ENCODE data around the gene XRN1.
"Not testable (repeated sequence)": the region's sequence is repeated elsewhere in the genome, so short reads cannot be mapped to it uniquely, and the experiment has no call there.

Gene XRN1

DNA sequence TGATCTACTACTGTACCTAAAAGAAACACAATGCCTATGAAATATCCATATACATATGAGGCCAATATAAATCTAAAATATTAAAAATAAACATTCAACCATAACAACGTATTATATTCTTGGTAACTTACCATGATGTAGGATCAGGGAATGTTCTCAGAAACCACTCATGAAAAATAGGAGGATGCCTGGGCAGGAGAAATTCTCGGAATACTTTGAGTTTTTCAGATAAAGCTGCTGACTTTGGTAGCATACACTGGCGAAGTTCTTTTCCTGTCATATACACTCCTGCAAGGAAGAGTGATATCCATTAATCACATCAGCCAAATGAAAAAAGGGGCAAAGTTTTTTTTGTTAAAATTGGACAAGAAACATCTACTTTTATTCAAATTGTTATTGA lies 11.3 kb upstream of the XRN1 start:
- Histone ChIP-seq H3K27me3 (replicated peaks; ENCODE audit: control insufficient read depth, insufficient read depth, low read length) (no peaks in the 10 kb centered on the region), H3K36me3 (ENCODE audit: control insufficient read depth, insufficient read depth, low read length, severe bottlenecking) (peaks cover 42% of the 10 kb centered on the region)
- DNase-seq (ENCODE audit: low read depth), result no peak

DNA sequence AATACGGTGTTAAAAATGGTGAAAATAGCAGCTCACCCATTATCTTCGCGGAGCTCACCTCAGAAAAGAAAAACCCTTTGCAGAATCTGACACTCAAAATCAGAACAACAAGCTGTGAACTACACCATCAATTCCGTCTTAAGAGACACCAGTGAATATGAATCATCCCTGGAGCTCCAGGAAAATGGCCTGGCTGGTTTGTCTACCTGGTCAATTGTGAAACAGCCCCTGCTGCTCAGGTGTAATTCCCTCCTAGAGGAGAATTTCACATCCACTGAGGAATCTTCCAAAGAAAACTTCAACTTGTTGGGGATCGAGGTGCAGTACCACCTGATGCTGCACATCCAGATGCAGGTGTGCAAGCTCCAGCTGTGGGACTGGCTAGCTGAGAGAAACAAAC lies 3.0 kb upstream of the XRN1 start:
- Histone ChIP-seq H3K4me1 (ENCODE audit: control insufficient read depth, insufficient read depth, low read length) (peaks cover 18% of the 10 kb centered on the region), H3K27me3 (replicated peaks; ENCODE audit: control insufficient read depth, insufficient read depth, low read length) (no peaks in the 10 kb centered on the region), H3K36me3 (ENCODE audit: control insufficient read depth, insufficient read depth, low read length, severe bottlenecking) (peaks cover 49% of the 10 kb centered on the region), H3K9me3 (ENCODE audit: control insufficient read depth, low read length) (no peaks in the 10 kb centered on the region), H3K9ac (ENCODE audit: low read length) (no peak overlapping the region), H3K4me3 (ENCODE audit: low read length) (no peak overlapping the region)
- DNase-seq (ENCODE audit: low read depth), result no peak

More for the DNA sequence above, 11.3 kb upstream of the XRN1 start:
- no peaks in the 10 kb centered on the region for H3K9me3 ChIP-seq (ENCODE audit: control insufficient read depth, low read length)
- peaks cover 16% of the 10 kb centered on the region for H3K4me1 ChIP-seq (ENCODE audit: control insufficient read depth, insufficient read depth, low read length)
- H3K9ac ChIP-seq (ENCODE audit: low read length), result no peak overlapping the region
- no peak overlapping the region for H3K4me3 ChIP-seq (ENCODE audit: low read length)

DNA sequence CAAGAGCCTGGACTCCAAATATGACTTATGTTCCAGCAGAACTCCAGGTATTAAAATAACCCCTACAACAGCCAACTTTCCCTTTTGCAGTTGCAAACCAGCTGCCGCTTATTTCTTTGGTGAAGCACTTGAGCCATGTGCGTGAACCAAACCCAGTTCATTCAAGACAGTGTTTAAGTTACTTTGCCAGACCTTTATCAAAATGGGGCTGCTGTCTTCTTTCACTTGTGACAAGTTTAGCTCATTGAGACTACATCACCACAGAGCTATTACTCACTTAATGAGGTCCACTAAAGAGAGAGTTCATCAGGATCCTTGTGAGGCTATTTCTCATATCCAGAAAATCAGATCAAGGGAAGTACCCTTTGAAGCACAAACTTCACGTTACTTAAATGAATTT lies 2.4 kb upstream of the XRN1 start:
- no peak for DNase-seq (ENCODE audit: low read depth)
- H3K9me3 ChIP-seq (ENCODE audit: control insufficient read depth, low read length), result no peaks in the 10 kb centered on the region
- H3K36me3 ChIP-seq (ENCODE audit: control insufficient read depth, insufficient read depth, low read length, severe bottlenecking), result peaks cover 49% of the 10 kb centered on the region
- no peaks in the 10 kb centered on the region for H3K27me3 ChIP-seq (replicated peaks; ENCODE audit: control insufficient read depth, insufficient read depth, low read length)
- no peak overlapping the region for H3K9ac ChIP-seq (ENCODE audit: low read length)
- peaks cover 24% of the 10 kb centered on the region for H3K4me1 ChIP-seq (ENCODE audit: control insufficient read depth, insufficient read depth, low read length)
- no peak overlapping the region for H3K4me3 ChIP-seq (ENCODE audit: low read length)

DNA sequence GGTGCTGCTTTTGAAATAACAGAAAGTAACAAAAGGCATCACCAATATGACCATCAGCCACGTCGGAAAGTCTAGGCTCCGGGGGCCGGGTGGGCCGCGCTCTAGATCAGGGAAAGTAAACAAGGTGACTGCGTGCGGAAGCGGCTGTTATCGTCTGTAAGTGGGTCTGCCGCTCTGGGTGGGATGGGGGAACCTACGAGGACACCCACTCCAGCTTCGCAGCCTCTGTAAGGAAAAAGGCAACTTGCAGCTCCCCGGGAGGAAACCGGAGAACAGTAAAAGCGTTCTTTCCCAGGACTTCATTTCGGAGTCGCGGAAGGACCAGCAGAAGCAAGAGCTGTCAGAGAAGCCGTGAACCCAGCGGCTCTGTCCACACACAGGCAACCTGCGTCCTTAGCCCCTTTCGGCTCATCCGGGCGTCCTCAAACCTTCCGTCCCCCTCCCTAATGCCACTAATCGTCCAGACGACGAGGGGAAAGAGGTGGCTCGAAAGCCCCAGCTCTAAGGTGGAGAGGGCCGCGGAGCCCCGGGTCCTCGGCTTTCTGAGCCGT lies 461 bp downstream of the XRN1 start:
- peak overlapping the region; percentile 100 for H3K9ac ChIP-seq (ENCODE audit: low read length)
- peak overlapping the region; percentile 100 for H3K4me3 ChIP-seq (ENCODE audit: low read length)
- H3K36me3 ChIP-seq (ENCODE audit: control insufficient read depth, insufficient read depth, low read length, severe bottlenecking), result peaks cover 35% of the 10 kb centered on the region
- peak; percentile 70 for DNase-seq (ENCODE audit: low read depth)
- H3K4me1 ChIP-seq (ENCODE audit: control insufficient read depth, insufficient read depth, low read length), result peaks cover 24% of the 10 kb centered on the region
- no peaks in the 10 kb centered on the region for H3K9me3 ChIP-seq (ENCODE audit: control insufficient read depth, low read length)
- H3K27me3 ChIP-seq (replicated peaks; ENCODE audit: control insufficient read depth, insufficient read depth, low read length), result no peaks in the 10 kb centered on the region

DNA sequence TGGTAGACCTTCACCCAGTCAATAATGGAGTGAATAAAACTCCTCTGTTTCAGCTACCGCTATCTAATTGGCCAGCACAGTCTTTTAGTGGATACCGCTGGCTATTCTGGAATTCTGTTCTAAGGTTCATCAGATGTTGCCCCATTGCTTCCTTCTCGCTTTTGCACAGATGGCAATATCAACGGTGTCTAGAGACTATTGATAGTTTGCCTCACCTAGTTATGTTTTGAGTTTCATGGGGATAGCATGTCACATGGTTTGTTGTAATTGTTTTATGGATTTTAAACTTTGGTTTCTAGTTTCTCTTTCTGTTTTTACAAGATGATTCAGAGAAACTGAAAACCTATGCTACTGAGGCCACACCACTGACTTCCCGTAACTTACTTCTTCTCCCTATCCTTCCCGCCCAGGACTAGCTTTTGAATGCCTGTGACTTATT lies 2.0 kb downstream of the XRN1 start:
- Histone ChIP-seq H3K9me3 (ENCODE audit: control insufficient read depth, low read length) (no peaks in the 10 kb centered on the region), H3K4me3 (ENCODE audit: low read length) (peak overlapping the region; percentile 100), H3K9ac (ENCODE audit: low read length) (peak overlapping the region; percentile 100), H3K36me3 (ENCODE audit: control insufficient read depth, insufficient read depth, low read length, severe bottlenecking) (peaks cover 19% of the 10 kb centered on the region), H3K27me3 (replicated peaks; ENCODE audit: control insufficient read depth, insufficient read depth, low read length) (no peaks in the 10 kb centered on the region), H3K4me1 (ENCODE audit: control insufficient read depth, insufficient read depth, low read length) (peaks cover 30% of the 10 kb centered on the region)
- DNase-seq (ENCODE audit: low read depth), result peak; percentile 63

DNA sequence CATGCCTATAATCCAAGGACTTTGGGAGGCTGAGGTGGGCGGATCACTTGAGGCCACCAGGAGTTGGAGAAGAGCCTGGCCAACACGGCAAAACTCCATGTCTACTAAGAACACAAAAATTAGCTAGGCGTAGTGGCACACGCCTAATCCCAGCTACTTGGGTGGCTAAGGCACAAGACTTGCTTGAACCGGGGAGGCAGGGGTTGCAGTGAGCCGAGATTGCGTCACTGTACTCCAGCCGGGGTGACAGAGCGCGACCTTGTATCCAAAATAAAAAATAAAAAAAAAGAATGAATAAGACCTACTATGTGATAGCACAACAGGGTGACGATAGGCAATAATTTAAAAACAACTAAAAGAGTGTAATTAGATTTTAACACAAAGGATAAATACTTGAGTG lies 3.5 kb downstream of the XRN1 start:
- H3K9me3 ChIP-seq (ENCODE audit: control insufficient read depth, low read length), result no peaks in the 10 kb centered on the region
- DNase-seq (ENCODE audit: low read depth), result no peak
- peaks cover 4% of the 10 kb centered on the region for H3K36me3 ChIP-seq (ENCODE audit: control insufficient read depth, insufficient read depth, low read length, severe bottlenecking)
- H3K4me1 ChIP-seq (ENCODE audit: control insufficient read depth, insufficient read depth, low read length), result peaks cover 30% of the 10 kb centered on the region
- no peak overlapping the region for H3K4me3 ChIP-seq (ENCODE audit: low read length)
- no peaks in the 10 kb centered on the region for H3K27me3 ChIP-seq (replicated peaks; ENCODE audit: control insufficient read depth, insufficient read depth, low read length)
- H3K9ac ChIP-seq (ENCODE audit: low read length), result no peak overlapping the region

DNA sequence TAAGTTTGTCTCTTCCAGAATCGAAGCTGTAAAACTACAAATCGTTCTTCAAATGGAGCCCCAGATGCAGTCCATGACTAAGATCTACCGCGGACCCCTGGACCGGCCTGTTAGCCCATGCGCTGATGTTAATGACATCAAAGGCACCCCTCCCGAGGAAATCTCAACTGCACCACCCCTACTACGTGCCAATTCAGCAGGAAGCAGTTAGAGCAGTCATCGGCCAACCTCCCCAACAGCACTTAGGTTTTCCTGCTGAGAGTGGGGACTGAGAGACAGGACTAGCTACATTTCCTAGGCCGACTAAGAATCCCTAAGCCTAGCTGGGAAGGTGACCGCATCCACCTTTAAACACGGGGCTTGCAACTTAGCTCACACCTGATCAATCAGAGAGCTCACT lies 4.8 kb downstream of the XRN1 start:
- not testable (repeated sequence) for H3K27me3 ChIP-seq (replicated peaks; ENCODE audit: control insufficient read depth, insufficient read depth, low read length); H3K9ac ChIP-seq (ENCODE audit: low read length); H3K4me3 ChIP-seq (ENCODE audit: low read length); H3K9me3 ChIP-seq (ENCODE audit: control insufficient read depth, low read length); H3K36me3 ChIP-seq (ENCODE audit: control insufficient read depth, insufficient read depth, low read length, severe bottlenecking); DNase-seq (ENCODE audit: low read depth)
- H3K4me1 ChIP-seq (ENCODE audit: control insufficient read depth, insufficient read depth, low read length), result peaks cover 20% of the 10 kb centered on the region

DNA sequence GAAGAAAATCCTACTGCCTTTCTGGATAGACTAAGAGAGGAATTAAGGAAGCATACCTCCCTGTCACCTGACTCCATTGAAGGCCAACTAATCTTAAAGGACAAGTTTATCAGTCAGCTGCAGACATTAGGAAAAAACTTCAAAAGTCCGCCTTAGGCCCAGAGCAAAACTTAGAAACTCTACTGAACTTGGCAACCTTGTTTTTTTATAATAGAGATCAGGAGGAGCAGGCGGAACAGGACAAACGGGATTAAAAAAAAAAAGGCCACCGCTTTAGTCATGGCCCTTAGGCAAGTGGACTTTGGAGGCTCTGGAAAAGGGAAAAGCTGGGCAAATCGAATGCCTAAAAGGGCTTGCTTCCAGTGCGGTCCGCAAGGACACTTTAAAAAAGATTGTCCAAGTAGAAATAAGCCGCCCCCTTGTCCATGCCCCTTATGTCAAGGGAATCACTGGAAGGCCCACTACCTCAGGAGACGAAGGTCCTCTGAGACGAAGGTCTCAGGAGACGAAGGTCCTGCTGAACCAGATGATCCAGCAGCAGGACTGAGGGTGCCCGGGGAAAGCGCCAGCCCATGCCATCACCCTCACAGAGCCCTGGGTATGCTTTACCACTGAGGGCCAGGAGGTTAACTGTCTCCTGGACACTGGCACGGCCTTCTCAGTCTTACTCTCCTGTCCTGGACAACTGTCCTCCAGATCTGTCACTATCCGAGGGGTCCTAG lies 8.2 kb downstream of the XRN1 start:
- not testable (repeated sequence) for H3K9ac ChIP-seq (ENCODE audit: low read length); H3K4me3 ChIP-seq (ENCODE audit: low read length); H3K36me3 ChIP-seq (ENCODE audit: control insufficient read depth, insufficient read depth, low read length, severe bottlenecking); H3K9me3 ChIP-seq (ENCODE audit: control insufficient read depth, low read length); H3K27me3 ChIP-seq (replicated peaks; ENCODE audit: control insufficient read depth, insufficient read depth, low read length); DNase-seq (ENCODE audit: low read depth); H3K4me1 ChIP-seq (ENCODE audit: control insufficient read depth, insufficient read depth, low read length)

DNA sequence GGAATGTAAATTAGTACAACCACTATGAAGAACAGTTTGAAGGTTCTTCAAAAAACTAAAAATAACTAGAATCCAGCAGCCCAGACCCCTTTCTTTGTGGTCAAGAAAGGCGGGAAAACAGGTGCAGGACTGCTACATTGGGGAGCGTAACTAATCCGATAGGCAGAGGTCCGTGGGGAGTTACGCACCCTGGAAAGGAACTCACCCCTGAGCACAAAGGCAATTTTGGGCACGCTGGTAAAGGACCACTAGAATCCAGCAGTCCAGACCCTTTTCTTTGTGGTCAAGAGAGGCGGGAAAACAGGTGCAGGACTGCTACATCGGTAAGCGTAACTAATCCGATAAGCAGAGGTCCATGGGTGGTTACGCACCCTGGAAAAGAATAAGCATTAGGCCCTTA lies 9.7 kb downstream of the XRN1 start:
- DNase-seq (ENCODE audit: low read depth), result not testable (repeated sequence)

DNA sequence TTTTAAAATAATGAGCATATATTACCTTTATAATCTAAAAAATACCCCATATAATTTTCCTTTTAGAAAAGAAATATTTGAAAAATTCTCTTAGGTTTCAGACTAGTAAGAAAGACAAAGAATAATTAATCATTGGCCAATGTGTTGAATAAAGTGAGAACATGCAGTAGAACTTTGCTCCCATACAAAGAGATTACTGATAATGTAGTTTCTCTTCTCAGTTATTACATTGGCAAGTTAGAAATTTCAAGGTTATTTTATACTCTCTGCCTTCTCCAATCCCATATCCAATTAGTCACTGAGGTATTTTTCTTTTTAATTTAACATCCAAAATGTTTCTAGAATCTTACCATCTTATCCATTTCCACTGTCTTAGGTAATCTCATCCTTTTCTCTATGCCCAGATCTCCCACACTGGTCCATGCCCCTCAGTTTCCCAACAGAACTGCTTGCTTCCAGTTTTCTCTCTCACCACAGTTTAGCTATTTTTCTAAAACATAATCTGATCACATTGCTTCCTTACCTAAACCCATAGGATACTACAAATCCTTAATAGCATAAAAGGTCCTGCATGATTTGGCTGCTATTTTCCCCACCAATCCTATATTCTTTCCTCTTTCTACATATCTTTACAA lies 10.8 kb downstream of the XRN1 start:
- peaks cover 11% of the 10 kb centered on the region for H3K36me3 ChIP-seq (ENCODE audit: control insufficient read depth, insufficient read depth, low read length, severe bottlenecking)
- no peak overlapping the region for H3K4me3 ChIP-seq (ENCODE audit: low read length)
- no peaks in the 10 kb centered on the region for H3K9me3 ChIP-seq (ENCODE audit: control insufficient read depth, low read length)
- H3K4me1 ChIP-seq (ENCODE audit: control insufficient read depth, insufficient read depth, low read length), result peaks cover 6% of the 10 kb centered on the region
- H3K27me3 ChIP-seq (replicated peaks; ENCODE audit: control insufficient read depth, insufficient read depth, low read length), result no peaks in the 10 kb centered on the region
- DNase-seq (ENCODE audit: low read depth), result no peak
- no peak overlapping the region for H3K9ac ChIP-seq (ENCODE audit: low read length)

More for the DNA sequence above, 9.7 kb downstream of the XRN1 start:
- not testable (repeated sequence) for H3K4me1 ChIP-seq (ENCODE audit: control insufficient read depth, insufficient read depth, low read length); H3K27me3 ChIP-seq (replicated peaks; ENCODE audit: control insufficient read depth, insufficient read depth, low read length); H3K9ac ChIP-seq (ENCODE audit: low read length); H3K4me3 ChIP-seq (ENCODE audit: low read length); H3K9me3 ChIP-seq (ENCODE audit: control insufficient read depth, low read length); H3K36me3 ChIP-seq (ENCODE audit: control insufficient read depth, insufficient read depth, low read length, severe bottlenecking)

DNA sequence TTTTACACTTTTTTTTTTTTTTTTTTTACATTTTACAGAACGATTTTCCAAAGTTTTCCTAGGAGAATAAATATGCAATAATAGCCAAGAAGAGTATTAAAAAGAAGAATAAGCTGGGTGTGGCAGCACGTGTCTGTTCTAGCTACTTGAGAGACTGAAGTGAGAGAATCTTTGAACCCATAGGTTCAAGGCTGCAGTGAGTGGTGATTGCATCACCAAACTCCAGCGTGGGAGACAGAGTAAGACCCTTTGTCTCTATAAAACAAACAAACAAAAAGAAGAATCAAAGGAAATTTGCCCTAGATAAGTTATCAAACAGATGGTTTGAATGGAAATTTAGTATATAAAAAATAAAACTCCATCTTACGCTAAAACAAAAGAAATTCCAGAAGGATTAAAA lies 13.3 kb downstream of the XRN1 start:
- no peak for DNase-seq (ENCODE audit: low read depth)
- peaks cover 31% of the 10 kb centered on the region for H3K36me3 ChIP-seq (ENCODE audit: control insufficient read depth, insufficient read depth, low read length, severe bottlenecking)
- H3K9ac ChIP-seq (ENCODE audit: low read length), result no peak overlapping the region

More for the DNA sequence above, 13.3 kb downstream of the XRN1 start:
- Histone ChIP-seq H3K9me3 (ENCODE audit: control insufficient read depth, low read length) (no peaks in the 10 kb centered on the region), H3K4me3 (ENCODE audit: low read length) (no peak overlapping the region), H3K4me1 (ENCODE audit: control insufficient read depth, insufficient read depth, low read length) (no peaks in the 10 kb centered on the region), H3K27me3 (replicated peaks; ENCODE audit: control insufficient read depth, insufficient read depth, low read length) (no peaks in the 10 kb centered on the region)
